Liver (tissue), 9 donors: ENCODE data around the gene LRRFIP1. TPM values are rescaled to one million over a fixed set of nuclear protein-coding genes. Genes with fewer than 3 reads are reported as not detected.

Experiments
- DNase-seq: peaks from one replicate; pipeline ENCODE4 v3.0.0-alpha.2; 2017; ENCODE audit warnings: low spot score
- H3K27ac ChIP-seq, 2 donors: one replicate each; pipeline ENCODE4 v1.7.0; 2013; ENCODE audit warnings: inconsistent platforms in 2 of 2, low read length in 2 of 2, control low read depth in 1 of 2, low read depth in 1 of 2, mild to moderate bottlenecking in 1 of 2
- H3K27me3 ChIP-seq, 4 donors: one replicate each; pipeline versions ENCODE4 v1.6.1 to v1.7.0; 2013; ENCODE audit warnings: low read length in 3 of 4, inconsistent platforms in 1 of 4, mild to moderate bottlenecking in 1 of 4, moderate library complexity in 1 of 4; ENCODE audit not compliant: control insufficient read depth in 4 of 4, insufficient read depth in 4 of 4
- H3K36me3 ChIP-seq, 4 donors: one replicate each; pipeline versions ENCODE4 v1.6.1 to v1.7.0; 2013; ENCODE audit warnings: low read length in 3 of 4, mild to moderate bottlenecking in 3 of 4, low read depth in 1 of 4, moderate library complexity in 1 of 4; ENCODE audit not compliant: control insufficient read depth in 4 of 4, insufficient read depth in 3 of 4
- H3K4me1 ChIP-seq, 4 donors: one replicate each; pipeline versions ENCODE4 v1.6.1 to v1.7.0; 2013; ENCODE audit warnings: low read length in 3 of 4, mild to moderate bottlenecking in 3 of 4, moderate library complexity in 1 of 4; ENCODE audit not compliant: control insufficient read depth in 4 of 4, insufficient read depth in 4 of 4
- H3K4me3 ChIP-seq, 3 donors: one replicate each; pipeline versions ENCODE4 v1.6.1 to v1.7.0; 2013; ENCODE audit warnings: low read length in 3 of 3, control low read depth in 1 of 3, low read depth in 1 of 3, mild to moderate bottlenecking in 1 of 3
- H3K9ac ChIP-seq, 2 donors: one replicate each; pipeline ENCODE4 v1.7.0; 2013; ENCODE audit warnings: low read length in 2 of 2, mild to moderate bottlenecking in 2 of 2, moderate library complexity in 2 of 2, control low read depth in 1 of 2, low read depth in 1 of 2
- H3K9me3 ChIP-seq, 4 donors: one replicate each; pipeline versions ENCODE4 v1.6.1 to v1.7.0; 2013; ENCODE audit warnings: low read length in 3 of 4; ENCODE audit not compliant: control insufficient read depth in 4 of 4
- ATF3 ChIP-seq: IDR thresholded peaks from 2 replicates; pipeline ENCODE4 v1.6.1; 2016; ENCODE audit warnings: antibody characterized with exemption
- CTCF ChIP-seq: fragments of 150-350 bp; IDR thresholded peaks from 2 replicates; pipeline ENCODE4 v1.5.1; 2017; ENCODE audit warnings: improper control_type of control experiment, low read depth, low read length; ENCODE audit not compliant: missing input control
- EGR1 ChIP-seq, 2 donors: IDR thresholded peaks; 2 replicates each; pipeline ENCODE4 v1.6.1; 2016 to 2018; ENCODE audit warnings: antibody characterized with exemption in 2 of 2, low read depth in 2 of 2
- FOXA1 ChIP-seq: IDR thresholded peaks from 2 replicates; pipeline ENCODE4 v1.6.1; 2016; ENCODE audit warnings: antibody characterized with exemption
- FOXA2 ChIP-seq: IDR thresholded peaks from 2 replicates; pipeline ENCODE4 v1.6.1; 2016; ENCODE audit warnings: antibody characterized with exemption
- GABPA ChIP-seq, 2 donors: IDR thresholded peaks in 1 of 2; conservative IDR thresholded peaks in 1 of 2; 2 replicates each; pipeline ENCODE4 v1.6.1; 2016; ENCODE audit warnings: antibody characterized with exemption in 2 of 2, mild to moderate bottlenecking in 1 of 2, moderate library complexity in 1 of 2
- HNF4A ChIP-seq, 2 donors: conservative IDR thresholded peaks; 2 replicates each; pipeline ENCODE4 v1.6.1; 2016; ENCODE audit warnings: antibody characterized with exemption in 2 of 2, mild to moderate bottlenecking in 2 of 2
- HNF4G ChIP-seq: IDR thresholded peaks from 2 replicates; pipeline ENCODE4 v1.6.1; 2016; ENCODE audit warnings: antibody characterized with exemption
- JUND ChIP-seq, 2 donors: IDR thresholded peaks; 2 replicates each; pipeline ENCODE4 v1.6.1; 2016; ENCODE audit warnings: antibody characterized with exemption in 2 of 2
- MAX ChIP-seq: IDR thresholded peaks from 2 replicates; pipeline ENCODE4 v1.6.1; 2016; ENCODE audit warnings: antibody characterized with exemption
- NR2F2 ChIP-seq: IDR thresholded peaks from 2 replicates; pipeline ENCODE4 v1.6.1; 2016; ENCODE audit warnings: antibody characterized with exemption
- RAD21 ChIP-seq, 2 donors: IDR thresholded peaks; 2 replicates each; pipeline ENCODE4 v1.6.1; 2016; ENCODE audit warnings: antibody characterized with exemption in 2 of 2, mild to moderate bottlenecking in 2 of 2
- RXRA ChIP-seq, 2 donors: IDR thresholded peaks; 2 replicates each; pipeline ENCODE4 v1.6.1; 2017 to 2018; ENCODE audit warnings: antibody characterized with exemption in 2 of 2, mild to moderate bottlenecking in 1 of 2
- SP1 ChIP-seq: IDR thresholded peaks from 2 replicates; pipeline ENCODE4 v1.6.1; 2018; ENCODE audit warnings: antibody characterized with exemption, mild to moderate bottlenecking
- TAF1 ChIP-seq: conservative IDR thresholded peaks from 2 replicates; pipeline ENCODE4 v1.6.1; 2016; ENCODE audit warnings: antibody characterized with exemption, mild to moderate bottlenecking
- ZBTB33 ChIP-seq: IDR thresholded peaks from 2 replicates; pipeline ENCODE4 v1.6.1; 2016; ENCODE audit warnings: antibody characterized with exemption
- WGBS: extraction: QIAGEN DNeasy Blood & Tissue Kit; methylation state at CpG from one replicate; pipeline ENCODE4 v1.1.7; 2013; 5-methylcytosine and 5-hydroxymethylcytosine counted together
- polyA plus RNA-seq, 2 donors: library from polyadenylated mRNA; stranded (reverse) in 1 of 2; unstranded in 1 of 2; fragments of 200-250 nt in 1 of 2; fragments of >200 nt in 1 of 2; fragmentation: Nextera tagmentation in 1 of 2; extraction: Ambion mirVana in 1 of 2; gene quantifications; one replicate each; pipeline versions ENCODE4 v1.2.1 to v1.2.3, GENCODE V29; 2013 to 2015
- total RNA-seq, 2 donors: library from RNA; depleted of rRNA; stranded (reverse); fragments of >200 nt; gene quantifications; one replicate each; pipeline ENCODE4 v1.2.3, GENCODE V29; 2014
- donor health status: healthy.
- donor health status: healthy.
- donor health status: healthy.
- donor health status: healthy.
- donor health status: healthy.

LRRFIP1 gene
- total and polyA plus RNA-seq, 4 donors = 13.3 to 56.1 (median 39.1) TPM

GRCh38 chr2:237657063-237657462, 29.7 kb downstream of the LRRFIP1 start (continued):
- no peak for TF ChIP-seq CTCF

- TF ChIP-seq RAD21 (IDR thresholded peaks at IDR 0.05) (no peak), MAX (no peak), SP1 (no peak), ATF3 (no peak), JUND (IDR thresholded peaks at IDR 0.05) (no peak), RXRA (IDR thresholded peaks at IDR 0.05) (no peak), GABPA (IDR thresholded peaks at IDR 0.05 in 1 of 2, conservative IDR thresholded peaks at IDR 0.05 in 1 of 2) (no peak), CTCF (no peak), TAF1 (no peak), EGR1 (IDR thresholded peaks at IDR 0.05; ENCODE audit: low read depth in 2 of 2) (no peak), FOXA2 (no peak), NR2F2 (no peak), FOXA1 (no peak), ZBTB33 (no peak)
- no peaks in the 10 kb centered on the region for H3K27me3 ChIP-seq
- no peak overlapping the region for H3K4me3 ChIP-seq
- H3K36me3 ChIP-seq = no peaks in the 10 kb centered on the region
- DNase-seq = no peak
- H3K4me1 ChIP-seq = peaks cover 0 to 4% (median 2%) of the 10 kb centered on the region in 4 donors
- H3K27ac ChIP-seq = no peak overlapping the region
- H3K9ac ChIP-seq = no peak overlapping the region
- no peaks in the 10 kb centered on the region for H3K9me3 ChIP-seq
- WGBS = 85% methylated on average over 5 of the region's 5 CpGs
Measured at GRCh38 chr2:237660381-237660900, 33.1 kb downstream of the LRRFIP1 start.

- no peak for DNase-seq
- TF ChIP-seq HNF4A (conservative IDR thresholded peaks at IDR 0.05) (no peak), RXRA (IDR thresholded peaks at IDR 0.05) (no peak), ATF3 (no peak), NR2F2 (no peak), FOXA2 (no peak), RAD21 (IDR thresholded peaks at IDR 0.05) (no peak), FOXA1 (no peak), JUND (IDR thresholded peaks at IDR 0.05) (no peak), EGR1 (IDR thresholded peaks at IDR 0.05; ENCODE audit: low read depth in 2 of 2) (no peak), HNF4G (no peak), ZBTB33 (no peak)
- Histone ChIP-seq H3K27ac (no peak overlapping the region), H3K36me3 (no peaks in the 10 kb centered on the region), H3K4me1 (peaks cover 0 to 4% (median 2%) of the 10 kb centered on the region in 4 donors), H3K4me3 (no peak overlapping the region), H3K27me3 (no peaks in the 10 kb centered on the region), H3K9ac (no peak overlapping the region), H3K9me3 (no peaks in the 10 kb centered on the region)
- 84% methylated on average over 6 of the region's 6 CpGs for WGBS
Measured at GRCh38 chr2:237661270-237661669, 33.9 kb downstream of the LRRFIP1 start.
